GM12873 (cell line): ENCODE data around the gene SLC15A1.

Experiments
- TF ChIP-seq, protein P1 (sequence below): IDR thresholded peaks from 2 replicates; pipeline ENCODE4 v1.5.1; 2012; ENCODE audit warnings: low read depth, mild to moderate bottlenecking, moderate library complexity, low read length, control low read depth; ENCODE audit not compliant: insufficient read depth; ENCODE audit errors: missing control alignments

Gene SLC15A1

GRCh38 chr13:98796191-98796590 is 43.7 kb upstream of the SLC15A1 start:
- TF ChIP-seq, protein P1, sequence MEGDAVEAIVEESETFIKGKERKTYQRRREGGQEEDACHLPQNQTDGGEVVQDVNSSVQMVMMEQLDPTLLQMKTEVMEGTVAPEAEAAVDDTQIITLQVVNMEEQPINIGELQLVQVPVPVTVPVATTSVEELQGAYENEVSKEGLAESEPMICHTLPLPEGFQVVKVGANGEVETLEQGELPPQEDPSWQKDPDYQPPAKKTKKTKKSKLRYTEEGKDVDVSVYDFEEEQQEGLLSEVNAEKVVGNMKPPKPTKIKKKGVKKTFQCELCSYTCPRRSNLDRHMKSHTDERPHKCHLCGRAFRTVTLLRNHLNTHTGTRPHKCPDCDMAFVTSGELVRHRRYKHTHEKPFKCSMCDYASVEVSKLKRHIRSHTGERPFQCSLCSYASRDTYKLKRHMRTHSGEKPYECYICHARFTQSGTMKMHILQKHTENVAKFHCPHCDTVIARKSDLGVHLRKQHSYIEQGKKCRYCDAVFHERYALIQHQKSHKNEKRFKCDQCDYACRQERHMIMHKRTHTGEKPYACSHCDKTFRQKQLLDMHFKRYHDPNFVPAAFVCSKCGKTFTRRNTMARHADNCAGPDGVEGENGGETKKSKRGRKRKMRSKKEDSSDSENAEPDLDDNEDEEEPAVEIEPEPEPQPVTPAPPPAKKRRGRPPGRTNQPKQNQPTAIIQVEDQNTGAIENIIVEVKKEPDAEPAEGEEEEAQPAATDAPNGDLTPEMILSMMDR, result no peak

GRCh38 chr13:98795220-98795619 is 42.7 kb upstream of the SLC15A1 start:
- TF ChIP-seq, protein P1, result no peak

DNA sequence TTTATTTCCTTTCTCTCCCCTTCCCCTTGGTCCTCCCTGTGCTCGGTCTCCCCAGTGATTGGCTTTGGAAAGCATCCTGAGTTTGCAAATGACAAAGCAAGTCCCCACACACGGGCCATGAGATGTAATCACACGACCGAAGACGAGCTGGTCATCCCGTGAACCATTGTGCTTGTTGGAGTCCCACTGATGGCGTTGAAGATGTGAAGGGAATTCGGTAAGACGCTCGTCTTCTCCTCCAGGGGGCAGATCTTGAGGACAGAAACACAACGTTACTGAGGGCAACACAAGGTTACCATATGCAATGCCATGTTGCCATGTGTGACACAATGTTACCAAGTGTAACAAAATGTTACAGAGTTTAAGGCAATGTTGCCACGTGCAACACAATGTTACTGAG is 42.0 kb upstream of the SLC15A1 start:
- TF ChIP-seq, protein P1, result peak; percentile 12

DNA sequence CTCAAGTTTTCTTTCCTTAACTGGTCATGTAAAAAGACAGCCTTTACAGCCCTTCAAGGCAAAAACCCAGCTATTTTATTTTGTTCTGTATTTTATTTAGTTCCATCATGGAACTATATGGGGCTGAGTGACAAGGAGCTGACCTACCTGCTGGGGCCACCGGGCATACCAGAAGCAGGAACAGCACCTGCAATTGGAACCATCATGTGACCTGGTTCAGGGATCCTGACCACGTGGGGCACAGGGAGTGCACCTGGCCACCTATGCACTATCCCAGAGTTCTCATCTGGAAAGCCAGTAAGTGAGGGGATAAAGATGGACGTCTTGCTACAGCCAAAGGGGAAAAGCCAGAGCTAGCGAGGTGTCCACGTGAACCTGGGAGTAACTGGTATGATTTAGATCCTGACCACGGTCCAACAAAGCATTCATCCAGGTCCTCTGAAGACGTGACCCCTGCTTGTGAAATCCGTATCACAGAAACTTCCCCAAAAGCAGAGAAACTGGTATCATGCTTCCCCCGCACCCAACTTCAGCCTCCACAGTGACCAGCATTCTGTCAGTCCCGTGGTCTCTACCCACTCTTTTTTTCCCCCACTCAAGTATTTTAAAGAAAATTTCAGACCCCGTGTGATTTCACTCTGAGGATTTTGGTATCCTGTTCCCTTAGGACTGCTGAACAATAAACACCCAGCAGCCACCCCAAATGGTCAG is 40.5 kb upstream of the SLC15A1 start:
- TF ChIP-seq, protein P1, result no peak

GRCh38 chr13:98792321-98792720 is 39.8 kb upstream of the SLC15A1 start:
- TF ChIP-seq, protein P1, result no peak

GRCh38 chr13:98791611-98792010 is 39.1 kb upstream of the SLC15A1 start:
- TF ChIP-seq, protein P1, result no peak

DNA sequence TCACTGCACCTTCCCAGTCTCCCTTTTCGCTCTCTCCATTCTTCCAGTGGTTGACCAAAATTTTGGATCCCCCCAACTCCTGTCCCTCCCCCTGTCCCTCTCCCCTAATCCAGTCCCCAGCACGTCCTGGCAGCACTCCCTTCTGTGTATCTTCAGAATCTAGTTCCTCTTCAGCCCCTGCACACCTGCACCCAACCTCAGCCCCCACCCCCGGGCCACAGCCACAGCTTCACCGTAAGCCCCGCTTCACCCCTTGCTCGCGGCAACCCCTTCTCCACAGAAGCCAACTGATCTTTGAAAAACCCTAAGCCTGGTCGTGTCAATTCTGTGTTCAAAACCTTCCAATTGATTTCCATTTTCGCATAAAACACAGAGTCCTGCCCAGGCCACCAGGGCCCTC is 35.5 kb upstream of the SLC15A1 start:
- TF ChIP-seq, protein P1, result no peak
